CMK (cell line): Measurements from ENCODE around the gene RBM48.
"Not testable (repeated sequence)": the region's sequence is repeated elsewhere in the genome, so short reads cannot be mapped to it uniquely, and the experiment has no call there.

ENCODE experiments used
- DNase-seq: peaks from one replicate; pipeline ENCODE4 v3.0.0-alpha.2; 2010; ENCODE audit warnings: low read depth

The RBM48 gene

DNA sequence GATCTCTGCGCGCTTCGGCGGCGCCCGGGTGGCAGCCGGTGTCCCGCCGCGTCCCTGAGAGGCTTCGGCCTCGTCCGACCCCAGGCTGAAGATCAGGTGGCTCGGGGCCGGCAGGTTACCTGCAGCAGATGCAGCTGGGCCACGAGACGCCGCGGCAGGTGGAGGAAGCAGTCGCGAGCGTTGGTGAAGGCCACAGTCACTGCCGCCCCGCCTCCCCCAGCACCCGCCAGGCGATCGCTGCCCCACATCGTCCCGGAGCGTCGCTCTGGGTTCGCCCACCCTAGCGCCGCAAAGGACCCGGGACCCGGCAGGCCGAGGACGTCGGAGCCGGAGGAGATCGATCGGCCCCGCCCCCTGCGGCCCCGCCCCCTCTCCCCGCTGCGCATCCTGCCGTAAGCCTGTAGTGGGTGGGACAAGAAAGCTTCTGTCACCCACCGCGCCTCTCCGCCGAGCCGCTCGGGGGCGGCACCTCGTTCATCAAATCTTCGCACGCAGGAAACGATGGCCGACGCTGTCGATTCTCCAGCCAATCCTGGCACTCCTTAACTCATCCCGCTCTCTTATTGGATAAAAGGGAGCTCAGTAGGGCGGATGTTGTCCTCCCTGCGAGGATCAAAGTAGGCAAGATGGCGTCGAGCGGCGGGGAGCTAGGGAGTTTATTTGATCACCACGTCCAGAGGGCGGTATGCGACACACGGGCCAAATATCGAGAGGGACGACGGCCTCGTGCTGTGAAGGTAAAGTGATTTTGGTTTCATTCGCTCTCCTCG is at the start of gene RBM48, which contains the start of gene PEX1:
TSS of gene RBM48 (plus strand) at position 608 of the 770 bp plus-strand sequence. CDS start at position 627, 19 bp downstream.
TSS of gene PEX1 (minus strand) at position 333 of the 770 bp plus-strand sequence. CDS start at position 248, 85 bp downstream.
- DNase-seq = peak; percentile 93

DNA sequence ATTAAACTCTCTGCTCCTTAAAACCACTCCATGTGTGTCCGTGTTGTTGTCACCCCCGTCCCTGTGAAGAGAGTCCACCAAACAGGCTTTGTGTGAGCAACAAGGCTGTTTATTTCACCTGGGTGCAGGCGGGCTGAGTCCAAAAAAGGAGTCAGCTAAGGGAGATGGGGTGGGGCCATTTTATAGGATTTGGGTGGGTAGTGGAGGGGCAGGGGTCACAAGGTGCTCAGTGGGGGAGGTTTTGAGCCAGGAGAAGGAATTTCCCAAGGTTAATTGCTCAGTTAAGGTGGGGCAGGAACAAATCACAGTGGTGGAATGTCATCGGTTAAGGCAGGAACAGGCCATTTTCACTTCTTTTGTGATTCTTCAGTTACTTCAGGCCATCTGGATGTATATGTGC is 49.4 kb upstream of the RBM48 start:
- not testable (repeated sequence) for DNase-seq

DNA sequence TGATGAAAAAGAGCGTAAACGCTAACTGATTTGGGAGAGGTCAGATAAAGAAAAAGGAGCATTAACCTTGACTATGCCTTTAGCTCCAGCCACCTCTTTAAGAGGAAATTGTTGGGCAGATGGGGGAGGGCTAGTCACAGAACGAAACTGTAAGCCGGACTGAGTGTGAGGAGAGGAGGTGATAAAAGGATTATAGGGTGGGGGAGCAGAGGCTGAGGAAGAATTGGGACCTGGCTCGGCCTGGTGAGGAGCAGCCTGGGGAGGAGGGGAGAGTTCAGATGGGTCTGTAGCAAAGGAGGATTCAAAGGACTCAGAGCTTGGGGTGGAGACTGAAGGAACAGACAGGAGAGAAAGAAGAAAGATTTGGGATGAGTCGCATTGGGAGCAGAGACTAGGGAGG is 45.0 kb upstream of the RBM48 start:
- not testable (repeated sequence) for DNase-seq

DNA sequence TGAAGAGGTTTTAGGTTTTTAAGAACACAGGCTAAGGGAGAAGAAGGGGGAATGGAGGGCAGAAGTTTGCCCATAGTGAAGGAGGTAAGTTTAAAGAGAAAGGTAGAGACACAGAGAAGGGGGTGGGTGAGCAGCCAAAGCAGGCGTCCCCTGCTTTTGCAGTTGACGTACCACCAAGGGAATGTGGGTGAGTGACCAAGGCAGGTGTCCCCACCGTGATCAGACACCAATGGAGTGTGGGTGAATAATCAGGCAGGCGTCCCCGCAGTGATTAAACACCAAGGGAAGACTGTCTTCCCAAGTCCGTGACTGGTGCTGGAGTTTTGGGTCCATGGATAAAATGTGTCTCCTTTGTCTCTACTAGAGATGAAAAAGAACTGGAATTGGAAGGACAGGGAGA is 44.4 kb upstream of the RBM48 start:
- not testable (repeated sequence) for DNase-seq

DNA sequence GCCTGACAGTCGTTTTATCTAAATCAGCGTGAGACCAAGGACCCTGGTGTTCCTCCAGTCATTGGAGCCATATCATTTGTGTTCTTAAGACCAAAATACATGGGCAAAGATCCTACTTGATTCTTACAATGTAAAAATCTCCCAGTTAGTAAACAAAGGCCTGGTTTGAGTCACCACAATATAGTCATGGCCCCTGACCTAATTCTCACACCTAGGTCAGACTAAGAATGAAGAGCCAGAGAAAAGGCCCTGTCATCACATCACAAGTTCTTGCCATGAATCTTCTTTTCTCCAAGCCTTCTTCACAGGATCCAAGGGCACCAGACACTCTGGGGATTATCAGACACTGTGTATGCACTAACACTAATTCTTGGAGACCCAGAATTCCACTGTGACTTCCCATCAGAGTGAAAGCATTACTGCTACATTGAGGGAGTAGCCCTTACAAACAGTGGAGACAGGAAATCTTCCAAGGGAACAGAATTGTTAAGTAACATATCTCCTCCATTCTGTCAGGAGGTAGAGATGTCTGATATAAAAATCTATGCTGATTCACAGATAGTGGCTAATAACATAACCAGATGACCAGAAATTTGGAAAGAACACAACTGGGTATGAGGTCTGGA is 43.2 kb upstream of the RBM48 start:
- no peak for DNase-seq

DNA sequence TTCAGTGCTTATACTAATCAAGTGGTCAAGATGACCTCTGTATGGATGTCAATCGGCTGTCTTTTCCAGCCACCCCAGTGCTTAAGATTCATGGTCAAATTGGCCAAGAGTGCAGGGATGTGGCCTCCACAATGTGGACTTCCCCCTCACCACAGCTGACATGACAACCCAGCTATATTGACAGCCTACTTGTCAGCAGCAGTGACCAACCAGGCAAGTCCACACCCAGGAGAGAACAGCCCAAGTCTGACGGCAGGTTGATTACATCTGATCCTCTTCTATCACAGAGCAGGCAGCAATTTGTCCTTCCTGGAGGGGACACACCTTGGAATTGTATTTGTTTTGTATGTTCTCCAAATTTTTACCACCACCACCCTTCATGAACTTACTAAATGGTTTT is 42.6 kb upstream of the RBM48 start:
- no peak for DNase-seq

DNA sequence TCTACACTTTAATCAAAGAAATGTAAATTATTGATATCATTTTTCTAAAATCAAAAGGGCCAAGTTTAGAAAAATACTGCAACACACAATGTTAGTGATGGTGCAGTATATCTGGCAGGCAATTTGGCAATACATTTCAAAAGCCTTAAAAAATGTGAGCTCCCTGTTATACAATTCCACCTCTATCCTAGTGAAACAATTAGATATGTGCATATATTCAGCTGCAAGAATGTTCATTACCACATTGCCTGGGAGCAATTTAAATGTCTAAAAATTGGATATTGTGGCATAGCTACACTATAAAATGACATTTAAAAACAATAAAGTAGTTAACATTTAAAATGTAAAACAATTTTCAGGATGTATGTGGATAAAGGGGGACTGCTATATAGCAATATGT is 40.8 kb upstream of the RBM48 start:
- DNase-seq = no peak

DNA sequence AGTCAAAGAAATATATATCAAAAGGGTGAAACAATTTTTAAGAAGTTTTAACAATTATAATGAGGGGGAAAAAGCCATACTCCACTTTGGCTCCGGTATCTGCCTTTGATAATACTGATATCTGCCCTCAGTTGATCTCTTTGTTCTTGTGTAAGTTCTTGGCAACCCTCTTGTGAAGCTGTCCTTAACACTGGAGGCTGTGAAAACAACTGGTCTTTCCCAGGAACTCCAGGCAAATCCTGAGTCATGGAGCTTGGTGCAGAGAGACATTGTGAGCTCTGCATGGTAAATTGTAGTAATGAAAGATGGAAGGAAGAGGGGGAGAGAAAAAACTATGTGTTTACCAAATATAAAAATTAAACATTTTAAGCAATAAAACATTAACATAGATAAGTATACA is 39.0 kb upstream of the RBM48 start:
- no peak for DNase-seq

DNA sequence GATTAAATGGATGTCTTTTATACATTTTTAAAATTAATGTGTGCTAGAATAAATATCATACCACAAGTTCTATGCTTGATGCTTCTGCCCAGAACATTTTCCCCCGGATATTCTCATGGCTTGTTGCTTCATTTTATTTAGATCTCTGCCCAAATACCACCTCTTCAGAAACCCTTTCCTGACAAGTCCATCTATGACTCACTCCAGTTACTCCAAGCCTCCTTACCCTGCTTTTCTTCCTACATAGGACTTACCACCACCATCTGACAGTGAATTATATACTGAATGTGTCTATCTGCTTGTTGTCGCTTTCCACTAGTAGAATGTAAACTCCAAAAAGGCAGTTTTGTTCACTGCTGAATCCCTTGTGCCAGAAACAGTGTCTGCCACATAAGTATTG is 31.7 kb upstream of the RBM48 start:
- no peak for DNase-seq

DNA sequence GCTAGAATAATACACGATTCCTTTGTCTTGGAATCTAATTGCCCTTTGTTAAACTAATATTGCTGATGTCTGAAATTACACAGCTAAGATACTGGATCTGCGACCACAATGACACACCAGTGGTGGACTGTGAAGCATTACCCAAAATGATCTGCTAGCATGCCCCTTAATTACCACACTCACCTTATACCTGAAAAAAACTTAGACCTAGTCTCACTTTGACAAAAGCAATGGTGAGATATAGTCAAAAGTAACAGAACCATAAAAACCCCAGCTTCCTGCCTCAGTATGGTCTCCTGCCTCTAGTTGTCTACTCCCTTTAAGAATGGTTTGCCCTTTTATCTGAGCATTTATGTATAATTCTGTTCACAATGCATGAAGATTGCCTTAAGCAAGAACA is 30.0 kb upstream of the RBM48 start:
- no peak for DNase-seq

DNA sequence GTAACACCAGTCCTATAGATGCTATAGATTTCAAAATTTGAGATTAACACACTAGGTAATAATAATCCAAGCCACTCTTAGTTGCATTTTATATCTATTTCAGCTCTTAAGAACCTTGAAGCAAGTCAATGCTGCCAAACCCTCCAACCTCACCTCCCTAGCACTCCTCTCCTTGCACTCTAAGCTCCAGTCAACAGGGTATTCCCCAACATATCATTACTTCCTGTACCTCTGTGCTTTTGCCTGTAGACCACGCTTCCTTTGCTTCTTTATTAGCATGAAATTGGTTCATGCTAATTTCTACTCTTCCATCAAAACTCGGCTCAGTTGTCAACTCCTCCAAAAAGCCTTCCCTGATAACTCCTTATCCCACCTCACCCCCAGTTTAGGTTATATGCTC is 24.8 kb upstream of the RBM48 start:
- DNase-seq = no peak

DNA sequence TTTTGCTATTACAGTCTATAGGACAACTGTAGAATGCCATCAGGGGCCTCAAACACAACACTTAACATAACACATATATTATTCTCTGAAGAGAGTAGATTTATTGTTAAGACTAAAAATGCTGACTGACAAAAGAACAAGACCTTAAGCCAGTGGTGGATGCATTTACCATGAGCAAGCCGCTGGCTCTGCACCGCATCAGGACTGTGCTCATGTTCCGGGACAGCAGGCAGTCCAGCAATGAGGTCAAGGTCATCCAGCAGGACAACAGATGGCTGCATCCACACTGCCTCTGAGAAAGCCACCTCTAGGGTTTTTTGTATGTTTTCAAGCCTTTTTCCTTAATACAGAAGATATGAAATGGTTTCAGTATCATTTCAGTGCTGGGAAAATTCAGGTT is 24.0 kb upstream of the RBM48 start:
- no peak for DNase-seq

DNA sequence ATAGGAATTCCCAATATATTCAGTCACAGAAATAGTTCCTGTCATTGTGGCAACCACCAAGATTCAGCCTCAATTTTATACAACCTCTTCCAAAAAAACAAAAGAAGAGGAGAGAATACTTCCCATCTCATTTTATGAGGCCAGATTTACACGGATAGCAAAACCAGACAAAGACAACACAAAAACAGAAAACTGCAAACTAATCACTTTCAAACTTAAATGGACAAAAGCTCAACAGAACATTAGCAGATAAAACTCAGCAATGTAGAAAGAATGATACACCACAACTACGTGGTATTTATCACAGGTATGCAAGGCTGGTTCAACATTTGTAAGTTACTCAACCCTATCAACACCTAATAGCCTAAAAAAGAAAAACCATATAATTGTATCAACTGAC is 22.2 kb upstream of the RBM48 start:
- no peak for DNase-seq

DNA sequence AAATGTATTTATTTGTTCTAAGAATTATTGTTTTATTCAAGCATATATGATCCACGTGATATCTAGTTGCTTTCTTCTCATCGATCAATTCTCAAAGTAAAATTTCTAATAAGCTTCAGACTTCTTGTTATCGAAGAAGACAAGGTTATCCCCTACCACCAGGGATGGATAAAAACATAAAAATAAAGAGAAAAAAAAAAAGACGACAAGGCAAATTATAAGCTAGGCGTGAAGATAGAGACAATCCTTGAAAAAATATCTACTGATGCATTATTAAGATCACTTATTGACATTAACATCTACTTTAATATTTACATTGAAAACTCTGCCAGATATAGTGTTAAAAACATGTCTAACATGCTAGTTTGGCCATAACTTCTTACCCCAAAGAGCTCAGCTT is 19.6 kb upstream of the RBM48 start:
- no peak for DNase-seq

DNA sequence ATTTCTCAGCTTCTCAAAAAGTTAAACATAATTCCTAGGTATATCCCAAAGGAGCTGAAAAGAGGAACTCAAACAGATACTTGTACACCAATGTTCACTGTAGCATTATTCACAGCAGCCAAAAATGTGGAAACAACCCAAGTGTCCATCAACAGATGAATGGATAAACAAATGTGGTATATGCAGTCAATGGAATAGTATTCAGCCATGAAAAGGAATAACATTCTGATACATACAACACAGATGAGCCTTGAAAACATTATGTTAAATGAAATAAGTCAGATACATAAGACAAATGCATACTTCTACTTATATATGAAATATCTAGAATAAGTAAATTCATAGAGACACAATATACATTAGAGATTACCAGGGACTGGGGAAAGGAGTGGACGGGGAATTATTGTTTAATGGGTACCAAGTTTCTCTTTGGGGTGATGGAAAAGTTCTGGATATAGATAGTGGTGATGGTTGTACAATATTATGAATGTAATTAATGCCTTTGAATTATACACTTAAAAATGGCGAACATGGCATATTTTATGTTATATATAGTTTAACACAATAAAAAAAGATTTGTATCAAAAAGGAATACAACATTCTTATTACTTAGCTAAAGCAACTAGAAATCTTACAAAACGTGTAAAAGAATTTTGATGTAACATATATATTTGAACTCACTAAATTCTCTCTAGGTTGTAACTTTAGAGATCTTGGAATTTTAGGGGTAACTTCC is 15.3 kb upstream of the RBM48 start:
- DNase-seq = no peak

DNA sequence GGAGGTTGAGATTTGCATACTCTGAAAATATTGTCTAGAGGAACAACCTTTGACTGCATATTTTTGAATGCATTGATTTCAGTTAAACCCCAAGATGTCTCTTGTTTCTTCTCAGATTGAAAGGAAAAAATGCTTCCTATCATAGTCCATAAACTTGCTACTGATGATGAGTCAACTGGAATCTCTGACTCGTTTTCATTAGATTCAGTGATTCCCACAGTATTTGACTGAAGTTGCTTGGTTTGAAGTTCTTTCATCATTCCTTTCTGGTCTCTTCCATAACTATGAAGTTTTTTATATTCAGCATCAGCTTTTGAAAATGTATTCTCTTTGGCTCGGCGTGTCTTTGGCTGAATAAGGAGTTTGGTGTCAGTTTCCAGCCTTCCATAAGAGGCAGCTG is 11.0 kb upstream of the RBM48 start:
- no peak for DNase-seq

DNA sequence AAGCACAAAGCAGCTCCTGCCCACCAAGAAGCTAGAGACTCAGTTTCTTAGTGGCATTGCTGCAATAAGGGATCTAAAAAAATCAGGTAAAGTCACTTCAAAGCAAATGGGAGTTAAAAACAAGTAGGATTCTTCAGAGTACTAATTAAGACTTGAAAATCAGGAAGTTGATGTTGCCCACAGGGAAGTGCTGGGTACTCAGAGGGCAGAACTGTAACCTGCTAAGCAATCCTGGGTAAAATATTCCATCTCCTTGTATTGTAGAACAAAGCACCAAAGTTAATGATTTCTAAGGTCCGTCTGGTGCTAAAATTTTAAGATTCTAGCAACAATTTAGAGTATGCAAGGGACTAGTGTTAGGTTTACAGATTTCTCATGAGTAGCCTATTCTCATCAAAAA is 8.6 kb upstream of the RBM48 start:
- no peak for DNase-seq

DNA sequence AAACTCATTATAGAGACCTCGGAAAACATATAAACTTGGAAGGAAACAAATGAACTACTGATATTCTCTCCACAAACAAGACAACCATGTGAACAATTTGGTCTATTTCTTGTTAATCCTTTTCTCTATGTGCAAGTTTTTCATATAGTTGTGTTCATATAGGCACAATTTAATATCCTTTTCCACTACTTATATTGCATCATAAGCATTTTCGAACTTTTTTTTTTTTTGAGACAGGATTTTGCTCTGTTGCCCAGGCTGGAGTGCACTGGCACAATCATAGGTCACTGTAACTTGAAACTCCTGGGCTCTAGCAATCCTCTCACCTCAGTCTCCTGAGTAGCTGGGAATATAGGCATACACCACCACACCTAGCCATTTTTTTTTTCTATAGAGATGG is 5.5 kb upstream of the RBM48 start:
- DNase-seq = no peak

DNA sequence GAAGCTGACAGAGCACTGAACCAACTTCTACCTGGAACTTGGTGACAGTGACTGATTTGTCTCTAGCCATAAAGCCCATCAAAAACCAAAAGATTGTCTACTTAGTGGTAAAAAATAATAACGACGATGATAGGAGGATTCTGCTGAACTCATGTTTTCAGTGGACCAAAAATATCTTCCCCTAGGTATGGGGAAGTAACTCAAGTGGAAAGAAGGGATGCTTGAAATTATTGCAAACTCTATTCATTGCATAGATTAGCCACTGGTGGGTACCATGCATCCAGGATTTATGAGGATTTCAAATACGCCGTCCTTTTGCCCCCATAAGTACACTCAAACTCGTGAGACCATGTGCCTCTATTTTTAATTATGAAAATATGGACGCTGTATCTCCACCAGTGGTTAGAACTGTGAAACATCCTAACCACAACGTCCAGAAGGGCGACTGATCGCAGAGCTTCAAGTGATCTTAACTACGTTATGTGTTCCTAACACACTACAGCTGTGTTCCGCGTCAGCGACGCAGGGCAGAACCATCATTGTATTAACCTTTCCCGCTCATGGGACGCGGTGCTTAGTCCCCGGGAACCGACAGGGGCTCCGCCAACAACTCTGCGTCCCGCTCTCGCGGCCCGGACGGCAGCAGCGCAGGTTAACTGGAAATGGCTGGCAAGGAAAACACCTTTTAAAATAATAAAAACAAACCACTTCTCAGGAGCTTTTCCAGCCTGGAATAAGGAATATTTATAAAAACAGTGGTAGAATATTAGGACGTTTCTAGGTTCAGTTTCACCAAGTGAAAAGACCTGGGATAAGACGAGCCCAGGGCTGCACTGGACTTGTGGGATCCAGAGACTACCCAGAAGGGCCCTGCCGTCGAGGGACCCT is 1.1 kb upstream of the RBM48 start:
- peak; percentile 14 for DNase-seq

DNA sequence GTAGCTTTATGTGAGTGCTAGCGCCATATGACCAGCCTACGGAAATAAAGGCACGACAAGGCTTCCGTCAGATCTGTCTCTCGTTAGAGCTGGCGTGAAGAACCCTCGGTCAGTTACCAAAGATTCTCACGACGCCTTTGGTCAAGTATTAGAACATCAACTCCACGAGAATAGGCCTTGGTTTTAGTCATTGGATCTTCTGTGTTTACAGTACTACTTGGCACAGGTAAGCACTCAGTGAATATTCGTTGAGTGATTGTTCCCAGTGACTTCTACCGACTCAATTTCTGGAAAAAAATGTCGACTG is 316 bp downstream of the RBM48 start:
- no peak for DNase-seq

DNA sequence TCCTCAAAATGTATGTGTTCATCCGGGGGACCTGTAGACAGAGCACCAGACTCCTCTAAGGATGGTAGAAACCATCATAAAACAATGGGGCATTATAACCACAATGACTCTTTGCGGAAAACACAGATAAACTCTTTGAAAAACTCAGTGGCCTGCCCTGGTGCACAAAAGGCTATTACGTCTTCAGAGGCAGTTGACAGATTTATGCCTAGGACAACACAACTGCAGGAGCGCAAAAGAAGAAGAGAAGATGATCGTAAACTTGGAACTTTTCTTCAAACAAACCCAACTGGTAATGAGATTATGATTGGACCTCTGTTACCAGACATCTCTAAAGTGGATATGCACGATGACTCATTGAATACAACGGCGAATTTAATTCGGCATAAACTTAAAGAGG is 6.0 kb downstream of the RBM48 start:
- no peak for DNase-seq

DNA sequence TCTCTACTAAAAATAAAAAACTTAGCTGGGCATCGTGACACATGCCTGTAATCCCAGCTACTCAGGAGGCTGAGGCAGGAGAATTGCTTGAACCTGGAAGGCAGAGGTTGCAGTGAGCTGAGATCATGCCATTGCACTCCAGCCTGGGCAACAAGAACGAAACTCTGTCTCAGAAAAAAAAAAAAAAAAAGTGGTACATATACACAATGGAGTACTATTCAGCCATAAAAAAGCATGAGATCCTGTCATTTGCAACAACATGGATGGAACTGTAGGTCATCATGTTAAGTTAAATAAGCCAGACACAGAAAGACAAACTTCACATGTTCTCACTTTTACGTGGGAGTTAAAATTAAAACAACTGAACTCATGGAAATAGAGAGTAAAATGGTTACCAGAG is 14.9 kb downstream of the RBM48 start:
- DNase-seq = not testable (repeated sequence)
